Measurements from ENCODE around the gene COX8C. TPM values are rescaled to one million over a fixed set of nuclear protein-coding genes. Genes with fewer than 3 reads are reported as not detected.

COX8C gene
- total RNA-seq, 4 donors from 2014 or later, result not detected

DNA sequence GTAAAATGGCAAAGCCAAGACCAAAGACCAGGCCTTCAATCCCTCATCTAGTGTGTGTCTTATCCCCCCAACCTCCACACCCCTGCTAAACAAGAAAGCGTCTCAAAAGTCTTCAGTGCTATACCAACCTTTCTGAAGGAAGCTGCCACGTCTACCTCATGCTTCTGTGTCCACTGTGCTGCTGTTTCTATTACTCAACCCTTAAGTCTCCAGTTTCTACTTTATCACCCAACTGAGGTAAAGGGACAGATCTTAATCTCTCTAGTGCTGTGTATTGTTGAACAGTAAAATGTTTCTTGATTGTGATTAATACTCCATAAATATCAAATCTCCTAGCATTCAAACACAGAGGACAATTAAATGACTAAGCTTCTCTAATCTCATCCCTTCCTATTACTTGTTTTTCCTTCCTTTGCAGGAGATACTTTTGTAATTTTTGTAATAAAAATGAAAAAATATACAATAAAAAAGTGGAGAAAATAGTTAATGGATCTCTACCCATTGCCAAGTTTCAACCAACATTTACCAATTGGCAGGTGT is 37.5 kb upstream of the COX8C start:
- intact Hi-C loops (cut with DNase I; ENCODE audit: low total_unique reads), result no loop called here
- TF ChIP-seq POLR2A (IDR thresholded peaks at IDR 0.05), result no peak
- TF ChIP-seq, protein P1, sequence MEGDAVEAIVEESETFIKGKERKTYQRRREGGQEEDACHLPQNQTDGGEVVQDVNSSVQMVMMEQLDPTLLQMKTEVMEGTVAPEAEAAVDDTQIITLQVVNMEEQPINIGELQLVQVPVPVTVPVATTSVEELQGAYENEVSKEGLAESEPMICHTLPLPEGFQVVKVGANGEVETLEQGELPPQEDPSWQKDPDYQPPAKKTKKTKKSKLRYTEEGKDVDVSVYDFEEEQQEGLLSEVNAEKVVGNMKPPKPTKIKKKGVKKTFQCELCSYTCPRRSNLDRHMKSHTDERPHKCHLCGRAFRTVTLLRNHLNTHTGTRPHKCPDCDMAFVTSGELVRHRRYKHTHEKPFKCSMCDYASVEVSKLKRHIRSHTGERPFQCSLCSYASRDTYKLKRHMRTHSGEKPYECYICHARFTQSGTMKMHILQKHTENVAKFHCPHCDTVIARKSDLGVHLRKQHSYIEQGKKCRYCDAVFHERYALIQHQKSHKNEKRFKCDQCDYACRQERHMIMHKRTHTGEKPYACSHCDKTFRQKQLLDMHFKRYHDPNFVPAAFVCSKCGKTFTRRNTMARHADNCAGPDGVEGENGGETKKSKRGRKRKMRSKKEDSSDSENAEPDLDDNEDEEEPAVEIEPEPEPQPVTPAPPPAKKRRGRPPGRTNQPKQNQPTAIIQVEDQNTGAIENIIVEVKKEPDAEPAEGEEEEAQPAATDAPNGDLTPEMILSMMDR (IDR thresholded peaks at IDR 0.05), result no peak

DNA sequence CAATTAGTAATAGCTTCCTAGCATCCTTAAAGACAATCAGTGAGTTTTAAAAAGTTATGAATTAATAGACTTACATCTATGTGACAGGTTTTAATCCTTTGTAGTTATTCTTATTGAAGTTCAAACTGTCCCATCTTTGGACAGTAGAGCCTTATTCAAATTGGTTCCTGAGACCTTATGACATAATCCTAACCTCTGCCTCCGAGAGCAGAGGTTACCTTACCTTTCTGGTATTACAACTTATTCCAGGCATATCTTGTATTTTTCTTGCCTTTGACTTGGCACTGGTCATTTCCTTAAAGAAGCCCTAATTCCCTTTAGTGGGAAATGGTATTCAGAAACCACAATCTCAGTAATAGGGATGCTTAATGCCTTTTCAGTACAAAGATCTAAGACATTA is 35.9 kb upstream of the COX8C start:
- 50 to 58% methylated on average over 1 of the region's 1 CpG for WGBS, 2 donors
- H3K4me3 ChIP-seq (ENCODE audit: low read depth, poor library complexity, severe bottlenecking), result no peak overlapping the region
- no peak for DNase-seq (ENCODE audit: low spot score in 2 of 2)
- TF ChIP-seq, protein P1 (IDR thresholded peaks at IDR 0.05), result no peak
- no peak for TF ChIP-seq POLR2A (IDR thresholded peaks at IDR 0.05)
- intact Hi-C loops (cut with DNase I; ENCODE audit: low total_unique reads), result no loop called here

More for the DNA sequence above, 37.5 kb upstream of the COX8C start:
- DNase-seq (ENCODE audit: low spot score in 2 of 2), result no peak
- no peak overlapping the region for H3K4me3 ChIP-seq (ENCODE audit: low read depth, poor library complexity, severe bottlenecking)
- 95 to 97% methylated on average over 2 of the region's 2 CpGs for WGBS, 2 donors

DNA sequence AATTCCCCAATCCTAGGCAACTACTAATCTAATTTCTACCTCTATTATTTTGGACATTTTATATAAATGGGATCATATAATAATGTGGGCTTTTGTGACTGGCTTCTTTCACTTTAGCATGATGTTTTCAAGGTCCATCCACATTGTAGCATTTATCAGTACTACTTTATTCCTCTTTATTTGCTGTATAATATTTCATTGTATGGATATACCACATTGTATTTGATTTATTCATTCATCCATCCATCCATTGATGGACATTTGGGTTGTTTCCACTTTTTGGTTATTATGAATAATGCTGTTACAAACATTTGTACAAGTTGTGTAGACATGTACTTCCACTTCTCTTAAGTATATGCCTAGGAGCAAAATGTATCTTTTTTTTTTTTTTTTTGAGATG is 31.4 kb upstream of the COX8C start:
- no peak for TF ChIP-seq POLR2A (IDR thresholded peaks at IDR 0.05)
- TF ChIP-seq, protein P1 (IDR thresholded peaks at IDR 0.05), result no peak
- no peak for DNase-seq (ENCODE audit: low spot score in 2 of 2)
- H3K4me3 ChIP-seq (ENCODE audit: low read depth, poor library complexity, severe bottlenecking), result no peak overlapping the region
- intact Hi-C loops (cut with DNase I; ENCODE audit: low total_unique reads), result no loop called here

DNA sequence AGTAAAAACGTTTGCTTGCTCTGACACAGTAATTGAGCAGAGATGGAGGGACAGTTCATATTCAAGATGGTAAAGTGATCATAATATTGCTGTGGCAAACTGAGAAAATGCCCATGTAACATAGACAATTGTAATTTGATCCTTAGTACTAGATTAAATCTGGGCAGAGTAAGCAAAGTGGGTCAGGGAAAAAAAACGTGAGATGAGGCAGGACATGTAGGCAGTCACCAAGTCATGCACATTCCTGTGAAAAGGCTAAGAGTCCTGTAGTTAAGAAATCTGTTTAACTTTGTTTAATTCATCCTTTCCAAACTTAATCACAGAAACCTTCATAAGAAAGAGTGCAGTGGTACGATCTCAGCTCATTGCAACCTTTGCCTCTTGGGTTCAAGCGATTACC is 30.3 kb upstream of the COX8C start:
- H3K4me3 ChIP-seq (ENCODE audit: low read depth, poor library complexity, severe bottlenecking), result no peak overlapping the region
- 64 to 71% methylated on average over 4 of the region's 4 CpGs for WGBS, 2 donors

DNA sequence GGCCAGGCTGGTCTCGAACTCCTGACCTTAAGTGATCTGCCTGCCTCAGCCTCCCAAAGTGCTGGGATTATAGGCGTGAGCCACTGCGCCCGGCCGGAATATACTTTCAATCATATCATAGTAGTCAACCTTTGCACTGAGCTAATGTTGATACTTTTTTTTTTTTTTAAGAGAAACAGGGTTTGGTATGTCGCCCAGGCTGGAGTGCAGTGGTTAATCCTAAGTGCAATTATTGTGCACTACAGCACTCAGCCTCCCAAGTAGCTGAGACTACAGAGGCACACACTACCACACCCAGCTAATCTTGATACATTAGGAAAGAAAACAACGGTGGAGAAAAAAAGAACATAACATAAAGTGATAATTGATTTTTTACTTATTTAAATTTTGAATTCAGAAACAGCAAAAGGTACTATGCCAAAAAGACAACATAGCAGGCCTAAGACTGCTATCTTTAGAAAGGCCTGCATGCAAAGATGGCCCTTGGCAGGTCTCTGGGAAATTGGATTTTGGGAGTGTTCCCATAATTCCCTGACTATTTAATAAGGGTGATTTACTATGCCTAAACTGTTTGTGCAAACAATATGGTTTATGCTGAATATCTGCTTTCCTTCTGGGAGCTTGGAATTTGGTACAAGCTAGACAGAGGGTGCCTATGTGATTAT is 29.6 kb upstream of the COX8C start:
- intact Hi-C loops (cut with DNase I; ENCODE audit: low total_unique reads), result no loop called here
- H3K4me3 ChIP-seq (ENCODE audit: low read depth, poor library complexity, severe bottlenecking), result no peak overlapping the region
- no peak for TF ChIP-seq POLR2A (IDR thresholded peaks at IDR 0.05)
- TF ChIP-seq, protein P1 (IDR thresholded peaks at IDR 0.05), result no peak
- WGBS, 2 donors, result 83% methylated on average over 7 of the region's 7 CpGs
- DNase-seq (ENCODE audit: low spot score in 2 of 2), result no peak

More for the DNA sequence above, 30.3 kb upstream of the COX8C start:
- DNase-seq (ENCODE audit: low spot score in 2 of 2), result no peak
- TF ChIP-seq, protein P1 (IDR thresholded peaks at IDR 0.05), result no peak
- TF ChIP-seq POLR2A (IDR thresholded peaks at IDR 0.05), result no peak
- intact Hi-C loops (cut with DNase I; ENCODE audit: low total_unique reads), result no loop called here

Measured in lower leg skin (tissue), 4 donors.